Nucleus accumbens (tissue), 56 donors: ENCODE results near the gene C4orf36.
"Not testable (repeated sequence)": the region's sequence is repeated elsewhere in the genome, so short reads cannot be mapped to it uniquely, and the experiment has no call there.

Experiments
- DNase-seq, 56 donors: peaks; one replicate each; lab custom pipeline; 2025; lab: John Stamatoyannopoulos, UW

C4orf36 gene

GRCh38 chr4:86917212-86918039, 25.2 kb upstream of the C4orf36 start:
- DNase-seq = no peak

GRCh38 chr4:86916392-86916791, 24.2 kb upstream of the C4orf36 start:
- no peak for DNase-seq

- no peak for DNase-seq
Observed at GRCh38 chr4:86910820-86911684, 18.8 kb upstream of the C4orf36 start.

- no peak for DNase-seq
Observed at GRCh38 chr4:86910369-86910768, 18.1 kb upstream of the C4orf36 start.

- DNase-seq = no peak
Observed at GRCh38 chr4:86909546-86910295, 17.5 kb upstream of the C4orf36 start.

GRCh38 chr4:86908251-86908657, 16.0 kb upstream of the C4orf36 start:
- no peak for DNase-seq

- DNase-seq = no peak
Observed at GRCh38 chr4:86901864-86902263, 9.6 kb upstream of the C4orf36 start.

- DNase-seq = no peak
Observed at GRCh38 chr4:86898562-86898961, 6.3 kb upstream of the C4orf36 start.

GRCh38 chr4:86896596-86896995, 4.4 kb upstream of the C4orf36 start:
- no peak for DNase-seq

- DNase-seq = peak in 5 of 56 donors; percentile 2 to 25 (median 7)
Observed at GRCh38 chr4:86895692-86896488, 3.7 kb upstream of the C4orf36 start.

- DNase-seq = no peak
Observed at GRCh38 chr4:86894455-86894854, 2.2 kb upstream of the C4orf36 start.

- no peak for DNase-seq
Observed at GRCh38 chr4:86893136-86893535, 914 bp upstream of the C4orf36 start.

- peak in 10 of 56 donors; percentile 36 to 78 (median 62) for DNase-seq
Observed at GRCh38 chr4:86892636-86892960, 376 bp upstream of the C4orf36 start.

GRCh38 chr4:86890790-86891189, 1.4 kb downstream of the C4orf36 start:
- no peak for DNase-seq

- no peak for DNase-seq
Observed at GRCh38 chr4:86879641-86880040, 12.6 kb downstream of the C4orf36 start.

- DNase-seq = no peak
Observed at GRCh38 chr4:86878640-86879039, 13.6 kb downstream of the C4orf36 start.

- no peak for DNase-seq
Observed at GRCh38 chr4:86876894-86877685, 15.1 kb downstream of the C4orf36 start.

GRCh38 chr4:86875436-86875835, 16.8 kb downstream of the C4orf36 start:
- not testable (repeated sequence) for DNase-seq

- no peak for DNase-seq
Observed at GRCh38 chr4:86872135-86872534, 20.1 kb downstream of the C4orf36 start.
